ENCODE results near the gene WFDC10B.
"Not testable (repeated sequence)": the region's sequence is repeated elsewhere in the genome, so short reads cannot be mapped to it uniquely, and the experiment has no call there.

The WFDC10B gene

GRCh38 chr20:45716141-45716688 is 11.4 kb upstream of the WFDC10B start:
- not testable (repeated sequence) for H3K27ac ChIP-seq (ENCODE audit: low read length); H3K4me1 ChIP-seq (ENCODE audit: control insufficient read depth, insufficient read depth, low read length); DNase-seq (ENCODE audit: low read depth, low spot score); H3K27me3 ChIP-seq (ENCODE audit: control insufficient read depth, insufficient read depth, low read length); H3K9me3 ChIP-seq (ENCODE audit: control insufficient read depth, insufficient read depth, low read length); H3K4me3 ChIP-seq (ENCODE audit: low read length); H3K36me3 ChIP-seq (ENCODE audit: control insufficient read depth, insufficient read depth, low read length)

DNA sequence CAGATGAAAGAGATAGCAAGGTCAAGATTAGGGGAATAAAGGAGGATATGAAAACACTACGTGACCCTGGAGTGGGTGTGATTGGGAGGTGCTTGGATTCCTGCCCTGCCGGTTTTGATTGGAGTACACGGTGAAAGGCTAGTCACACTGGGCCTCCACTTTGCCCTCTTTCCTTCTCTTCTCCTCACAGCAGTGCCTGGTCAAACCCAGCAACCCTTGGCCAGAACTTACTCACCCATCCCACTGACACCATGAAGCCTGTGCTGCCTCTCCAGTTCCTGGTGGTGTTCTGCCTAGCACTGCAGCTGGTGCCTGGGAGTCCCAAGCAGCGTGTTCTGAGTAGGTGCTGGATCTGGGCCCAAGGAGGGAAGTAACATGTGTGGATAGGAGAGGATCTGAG is 2.9 kb downstream of the WFDC10B start, which contains the start of gene WFDC13:
Gene WFDC13, plus strand, starts transcription at position 166 of the 400 bp plus-strand sequence. Its CDS starts 86 bp downstream, at position 252.
- no peak within 1 kb of the TSS for H3K4me3 ChIP-seq (ENCODE audit: low read length)
- H3K27me3 ChIP-seq (ENCODE audit: control insufficient read depth, insufficient read depth, low read length), result no peaks in the 10 kb centered on the region
- no peaks in the 10 kb centered on the region for H3K4me1 ChIP-seq (ENCODE audit: control insufficient read depth, insufficient read depth, low read length)
- WGBS (ENCODE audit: insufficient coverage, insufficient read length), result no CpG with 5 or more reads among the region's 4 CpGs
- H3K36me3 ChIP-seq (ENCODE audit: control insufficient read depth, insufficient read depth, low read length), result no peaks in the 10 kb centered on the region
- DNase-seq (ENCODE audit: low read depth, low spot score), result no peak
- no peaks in the 10 kb centered on the region for H3K9me3 ChIP-seq (ENCODE audit: control insufficient read depth, insufficient read depth, low read length)
- H3K27ac ChIP-seq (ENCODE audit: low read length), result no peak within 1 kb of the TSS

DNA sequence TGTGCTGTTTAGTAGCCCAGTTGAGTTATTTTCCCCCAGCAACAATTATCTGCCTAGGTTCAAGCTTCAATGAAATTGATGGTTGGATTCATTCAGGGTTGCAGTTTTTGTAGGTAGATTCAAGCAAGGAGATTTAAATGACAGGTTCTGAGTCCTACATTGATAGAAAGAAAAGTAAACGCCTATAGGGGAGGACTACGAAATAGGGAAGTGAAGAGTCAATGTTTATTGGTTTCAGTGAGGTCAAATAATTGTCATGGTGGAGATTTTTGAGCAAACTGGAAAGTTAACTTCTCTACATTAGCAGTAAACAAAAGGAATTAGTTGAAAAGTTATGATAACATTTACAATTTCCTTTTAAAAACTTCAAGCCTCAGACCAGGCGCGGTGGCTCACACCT is 3.7 kb downstream of the WFDC10B start:
- no peaks in the 10 kb centered on the region for H3K36me3 ChIP-seq (ENCODE audit: control insufficient read depth, insufficient read depth, low read length)
- no peak overlapping the region for H3K4me3 ChIP-seq (ENCODE audit: low read length)
- H3K4me1 ChIP-seq (ENCODE audit: control insufficient read depth, insufficient read depth, low read length), result no peaks in the 10 kb centered on the region
- no peaks in the 10 kb centered on the region for H3K9me3 ChIP-seq (ENCODE audit: control insufficient read depth, insufficient read depth, low read length)
- no peak overlapping the region for H3K27ac ChIP-seq (ENCODE audit: low read length)
- no peaks in the 10 kb centered on the region for H3K27me3 ChIP-seq (ENCODE audit: control insufficient read depth, insufficient read depth, low read length)
- no CpG with 5 or more reads among the region's 4 CpGs for WGBS (ENCODE audit: insufficient coverage, insufficient read length)
- no peak for DNase-seq (ENCODE audit: low read depth, low spot score)

- Histone ChIP-seq H3K27ac (ENCODE audit: low read length) (no peak overlapping the region), H3K27me3 (ENCODE audit: control insufficient read depth, insufficient read depth, low read length) (no peaks in the 10 kb centered on the region), H3K4me3 (ENCODE audit: low read length) (no peak overlapping the region), H3K36me3 (ENCODE audit: control insufficient read depth, insufficient read depth, low read length) (no peaks in the 10 kb centered on the region), H3K9me3 (ENCODE audit: control insufficient read depth, insufficient read depth, low read length) (no peaks in the 10 kb centered on the region), H3K4me1 (ENCODE audit: control insufficient read depth, insufficient read depth, low read length) (no peaks in the 10 kb centered on the region)
- DNase-seq (ENCODE audit: low read depth, low spot score), result no peak
- no CpG with 5 or more reads among the region's 2 CpGs for WGBS (ENCODE audit: insufficient coverage, insufficient read length)
Observed at GRCh38 chr20:45695496-45695895, 9.3 kb downstream of the WFDC10B start.

DNA sequence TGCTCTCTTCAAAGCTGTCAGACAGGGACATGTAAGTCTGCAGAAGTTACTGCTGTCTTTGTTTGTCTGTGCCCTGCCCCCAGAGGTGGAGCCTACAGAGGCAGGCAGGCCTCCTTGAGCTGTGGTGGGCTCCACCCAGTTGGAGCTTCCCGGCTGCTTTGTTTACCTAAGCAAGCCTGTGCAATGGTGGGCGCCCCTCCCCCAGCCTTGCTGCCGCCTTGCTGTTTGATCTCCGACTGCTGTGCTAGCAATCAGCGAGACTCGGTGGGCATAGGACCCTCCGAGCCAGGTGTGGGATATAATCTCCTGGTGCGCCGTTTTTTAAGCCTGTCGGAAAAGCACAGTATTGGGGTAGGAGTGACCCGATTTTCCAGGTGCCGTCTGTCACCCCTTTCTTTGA is 11.5 kb downstream of the WFDC10B start:
- no CpG with 5 or more reads among the region's 12 CpGs for WGBS (ENCODE audit: insufficient coverage, insufficient read length)

GRCh38 chr20:45685896-45686295 is 18.9 kb downstream of the WFDC10B start:
- no peak overlapping the region for H3K27ac ChIP-seq (ENCODE audit: low read length)
- no CpG with 5 or more reads among the region's 3 CpGs for WGBS (ENCODE audit: insufficient coverage, insufficient read length)
- H3K4me1 ChIP-seq (ENCODE audit: control insufficient read depth, insufficient read depth, low read length), result no peaks in the 10 kb centered on the region
- DNase-seq (ENCODE audit: low read depth, low spot score), result peak; percentile 20
- no peak overlapping the region for H3K4me3 ChIP-seq (ENCODE audit: low read length)
- H3K27me3 ChIP-seq (ENCODE audit: control insufficient read depth, insufficient read depth, low read length), result no peaks in the 10 kb centered on the region
- no peaks in the 10 kb centered on the region for H3K9me3 ChIP-seq (ENCODE audit: control insufficient read depth, insufficient read depth, low read length)
- H3K36me3 ChIP-seq (ENCODE audit: control insufficient read depth, insufficient read depth, low read length), result no peaks in the 10 kb centered on the region

More for the DNA sequence above, 11.5 kb downstream of the WFDC10B start:
- not testable (repeated sequence) for DNase-seq (ENCODE audit: low read depth, low spot score); H3K36me3 ChIP-seq (ENCODE audit: control insufficient read depth, insufficient read depth, low read length); H3K27ac ChIP-seq (ENCODE audit: low read length); H3K27me3 ChIP-seq (ENCODE audit: control insufficient read depth, insufficient read depth, low read length); H3K4me3 ChIP-seq (ENCODE audit: low read length); H3K9me3 ChIP-seq (ENCODE audit: control insufficient read depth, insufficient read depth, low read length); H3K4me1 ChIP-seq (ENCODE audit: control insufficient read depth, insufficient read depth, low read length)

GRCh38 chr20:45679650-45680049 is 25.2 kb downstream of the WFDC10B start:
- no peaks in the 10 kb centered on the region for H3K27me3 ChIP-seq (ENCODE audit: control insufficient read depth, insufficient read depth, low read length)
- no peaks in the 10 kb centered on the region for H3K9me3 ChIP-seq (ENCODE audit: control insufficient read depth, insufficient read depth, low read length)
- H3K4me3 ChIP-seq (ENCODE audit: low read length), result no peak overlapping the region
- H3K36me3 ChIP-seq (ENCODE audit: control insufficient read depth, insufficient read depth, low read length), result no peaks in the 10 kb centered on the region
- H3K4me1 ChIP-seq (ENCODE audit: control insufficient read depth, insufficient read depth, low read length), result no peaks in the 10 kb centered on the region
- H3K27ac ChIP-seq (ENCODE audit: low read length), result no peak overlapping the region
- no peak for DNase-seq (ENCODE audit: low read depth, low spot score)

DNA sequence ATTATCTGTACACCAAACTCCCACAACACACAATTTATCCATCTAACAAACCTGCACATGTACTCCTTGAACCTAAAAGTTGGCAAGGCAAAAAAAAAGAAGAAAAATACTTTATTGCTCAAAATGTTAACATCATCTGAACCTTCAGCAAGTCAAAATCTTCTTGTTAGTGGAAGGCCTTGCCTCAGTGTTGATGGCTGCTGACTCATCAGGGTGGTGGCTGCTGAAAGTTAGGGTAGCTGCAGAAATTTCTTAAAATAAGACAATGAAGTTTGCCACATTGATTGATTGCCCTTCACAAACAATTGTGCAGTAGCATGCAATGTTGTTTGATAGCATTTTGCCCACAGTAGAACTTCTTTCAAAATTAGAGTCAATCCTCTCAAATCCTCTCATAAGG is 32.1 kb downstream of the WFDC10B start:
- no peaks in the 10 kb centered on the region for H3K9me3 ChIP-seq (ENCODE audit: control insufficient read depth, insufficient read depth, low read length)
- H3K27ac ChIP-seq (ENCODE audit: low read length), result no peak overlapping the region
- no peak for DNase-seq (ENCODE audit: low read depth, low spot score)
- no peaks in the 10 kb centered on the region for H3K36me3 ChIP-seq (ENCODE audit: control insufficient read depth, insufficient read depth, low read length)
- H3K4me1 ChIP-seq (ENCODE audit: control insufficient read depth, insufficient read depth, low read length), result no peaks in the 10 kb centered on the region
- H3K27me3 ChIP-seq (ENCODE audit: control insufficient read depth, insufficient read depth, low read length), result no peaks in the 10 kb centered on the region
- no peak overlapping the region for H3K4me3 ChIP-seq (ENCODE audit: low read length)

- no peaks in the 10 kb centered on the region for H3K36me3 ChIP-seq (ENCODE audit: control insufficient read depth, insufficient read depth, low read length)
- no peak for DNase-seq (ENCODE audit: low read depth, low spot score)
- H3K9me3 ChIP-seq (ENCODE audit: control insufficient read depth, insufficient read depth, low read length), result no peaks in the 10 kb centered on the region
- no peaks in the 10 kb centered on the region for H3K27me3 ChIP-seq (ENCODE audit: control insufficient read depth, insufficient read depth, low read length)
- H3K4me3 ChIP-seq (ENCODE audit: low read length), result no peak within 1 kb of the TSS
- H3K4me1 ChIP-seq (ENCODE audit: control insufficient read depth, insufficient read depth, low read length), result no peaks in the 10 kb centered on the region
- H3K27ac ChIP-seq (ENCODE audit: low read length), result no peak within 1 kb of the TSS
- no CpG with 5 or more reads among the region's 1 CpG for WGBS (ENCODE audit: insufficient coverage, insufficient read length)
Observed at GRCh38 chr20:45670139-45670538, 34.7 kb downstream of the WFDC10B start, which contains the start of gene WFDC11. Gene WFDC11 (minus strand): TSS chr20:45670239. CDS start chr20:45650600, 19,639 bp downstream.

DNA sequence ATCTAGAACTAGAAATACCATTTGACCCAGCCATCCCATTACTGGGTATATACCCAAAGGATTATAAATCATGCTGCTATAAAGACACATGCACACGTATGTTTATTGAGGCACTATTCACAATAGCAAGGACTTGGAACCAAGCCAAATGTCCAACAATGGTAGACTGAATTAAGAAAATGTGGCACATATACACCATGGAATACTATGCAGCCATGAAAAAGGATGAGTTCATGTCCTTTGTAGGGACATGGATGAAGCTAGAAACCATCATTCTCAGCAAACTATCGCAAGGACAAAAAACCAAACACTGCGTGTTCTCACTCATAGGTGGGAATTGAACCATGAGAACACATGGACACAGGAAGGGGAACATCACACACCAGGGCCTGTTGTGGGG is 47.8 kb downstream of the WFDC10B start:
- not testable (repeated sequence) for H3K36me3 ChIP-seq (ENCODE audit: control insufficient read depth, insufficient read depth, low read length); DNase-seq (ENCODE audit: low read depth, low spot score); H3K4me1 ChIP-seq (ENCODE audit: control insufficient read depth, insufficient read depth, low read length); H3K27ac ChIP-seq (ENCODE audit: low read length); H3K9me3 ChIP-seq (ENCODE audit: control insufficient read depth, insufficient read depth, low read length); H3K4me3 ChIP-seq (ENCODE audit: low read length); H3K27me3 ChIP-seq (ENCODE audit: control insufficient read depth, insufficient read depth, low read length)
- WGBS (ENCODE audit: insufficient coverage, insufficient read length), result no CpG with 5 or more reads among the region's 3 CpGs

DNA sequence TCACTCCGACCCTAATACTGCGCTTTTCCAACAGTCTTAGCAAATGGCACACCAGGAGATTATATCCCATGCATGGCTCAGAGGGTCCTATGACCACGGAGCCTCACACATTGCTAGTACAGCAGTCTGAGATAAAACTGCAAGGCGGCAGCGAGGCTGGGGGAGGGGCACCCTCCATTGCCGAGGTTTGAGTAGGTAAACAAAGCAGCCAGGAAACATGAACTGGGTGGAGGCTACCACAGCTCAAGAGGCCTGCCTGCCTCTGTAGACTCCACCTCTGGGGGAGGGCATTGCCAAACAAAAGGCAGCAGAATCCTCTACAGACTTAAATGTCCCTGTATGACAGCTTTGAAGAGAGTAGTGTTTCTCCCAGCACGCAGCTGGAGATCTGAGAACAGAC is 53.1 kb downstream of the WFDC10B start:
- not testable (repeated sequence) for H3K4me1 ChIP-seq (ENCODE audit: control insufficient read depth, insufficient read depth, low read length); H3K27me3 ChIP-seq (ENCODE audit: control insufficient read depth, insufficient read depth, low read length); DNase-seq (ENCODE audit: low read depth, low spot score); H3K36me3 ChIP-seq (ENCODE audit: control insufficient read depth, insufficient read depth, low read length); H3K9me3 ChIP-seq (ENCODE audit: control insufficient read depth, insufficient read depth, low read length); H3K27ac ChIP-seq (ENCODE audit: low read length); H3K4me3 ChIP-seq (ENCODE audit: low read length)
- WGBS (ENCODE audit: insufficient coverage, insufficient read length), result no CpG with 5 or more reads among the region's 7 CpGs
